ENCODE measurements around the gene KCNIP4.

GRCh38 chr4:21454831-21455230 is 493.7 kb downstream of the KCNIP4 start:
- TF ChIP-seq CTCF (IDR thresholded peaks at IDR 0.05) (no peak), EP300 (IDR thresholded peaks at IDR 0.05) (no peak), POLR2A (IDR thresholded peaks at IDR 0.05; ENCODE audit: low read depth) (no peak), POLR2AphosphoS5 (IDR thresholded peaks at IDR 0.05) (no peak)

Measured in esophagus muscularis mucosa (tissue), 4 donors.